ENCODE results near the gene TLE3.
"Not testable (repeated sequence)": the region's sequence is repeated elsewhere in the genome, so short reads cannot be mapped to it uniquely, and the experiment has no call there.

TLE3 gene

DNA sequence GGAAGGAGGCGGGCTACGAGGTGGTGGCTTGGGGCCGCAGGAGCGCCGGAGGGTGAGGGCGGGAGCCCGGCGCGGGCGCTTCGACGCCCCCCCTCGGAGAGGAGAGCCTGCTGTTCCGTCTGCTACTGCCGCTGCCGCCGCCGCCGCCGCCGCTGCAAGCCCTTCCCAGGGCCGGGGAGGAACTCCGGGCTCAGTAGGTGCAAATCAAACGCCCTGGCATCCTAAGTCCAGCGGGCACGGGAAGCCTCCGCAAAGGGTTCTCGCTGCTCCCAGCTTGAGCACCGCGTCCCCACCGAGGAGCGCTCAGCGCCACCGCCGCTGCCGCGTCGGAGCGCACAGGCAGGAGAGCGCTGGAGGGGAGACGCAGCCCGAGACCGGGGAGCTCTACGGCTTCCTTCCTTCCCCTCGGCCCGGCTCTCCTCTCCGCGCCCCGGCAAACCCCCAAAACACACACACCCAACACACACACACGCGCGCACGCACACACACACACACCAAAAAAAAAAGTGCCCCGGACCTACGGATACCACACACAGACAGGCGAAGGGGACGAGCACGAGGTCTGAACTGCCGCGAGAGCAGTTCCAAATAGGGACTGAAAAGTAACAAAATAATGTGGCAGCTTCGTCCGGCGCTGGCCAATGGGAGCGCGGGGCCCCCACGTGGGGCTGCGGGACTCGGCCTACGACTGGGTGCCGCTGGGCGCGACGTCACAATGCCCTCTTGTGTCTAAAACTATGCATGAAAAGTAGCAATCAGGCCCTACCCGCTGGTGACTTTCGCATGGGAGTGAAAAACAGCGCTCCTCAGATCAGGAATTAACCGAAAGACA, at the start of gene TLE3:
Gene TLE3 (minus strand): TSS at position 597 of the 832 bp plus-strand sequence. CDS start 1,119 bp downstream, outside the sequence.
- ATAC-seq (peak; percentile 60), DNase-seq (peak; percentile 98)

DNA sequence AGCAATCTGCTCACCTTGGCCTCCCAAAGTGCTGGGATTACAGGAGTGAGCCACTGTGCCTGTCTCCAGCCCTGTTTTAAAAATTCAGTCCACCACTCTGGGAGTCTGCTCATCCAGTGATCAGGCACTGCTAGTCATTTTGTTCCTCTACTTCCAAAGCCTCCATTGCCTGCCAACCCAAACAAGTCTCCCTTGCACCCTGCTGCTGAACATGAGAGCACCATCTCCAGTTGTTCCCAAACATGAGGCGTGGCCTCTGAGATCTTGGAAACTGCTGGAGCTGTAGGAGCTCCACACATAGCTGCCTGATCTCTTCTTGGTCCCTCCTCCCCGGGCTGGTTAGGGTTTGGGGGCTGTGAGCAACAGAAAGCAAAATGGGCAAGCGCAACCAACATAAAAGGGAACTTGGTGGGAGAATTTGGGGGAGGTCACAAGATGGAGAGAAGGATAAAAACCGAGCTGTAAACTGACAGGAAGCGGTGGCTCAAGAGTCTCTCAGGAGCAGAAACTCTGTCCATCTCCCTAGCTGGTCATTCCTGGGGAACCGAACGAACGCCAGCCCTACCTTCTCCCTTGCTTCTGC, 49.6 kb upstream of the TLE3 start:
- DNase-seq (no peak), ATAC-seq (no peak)

GRCh38 chr15:70146771-70147170, 49.1 kb upstream of the TLE3 start:
- no peak for DNase-seq

DNA sequence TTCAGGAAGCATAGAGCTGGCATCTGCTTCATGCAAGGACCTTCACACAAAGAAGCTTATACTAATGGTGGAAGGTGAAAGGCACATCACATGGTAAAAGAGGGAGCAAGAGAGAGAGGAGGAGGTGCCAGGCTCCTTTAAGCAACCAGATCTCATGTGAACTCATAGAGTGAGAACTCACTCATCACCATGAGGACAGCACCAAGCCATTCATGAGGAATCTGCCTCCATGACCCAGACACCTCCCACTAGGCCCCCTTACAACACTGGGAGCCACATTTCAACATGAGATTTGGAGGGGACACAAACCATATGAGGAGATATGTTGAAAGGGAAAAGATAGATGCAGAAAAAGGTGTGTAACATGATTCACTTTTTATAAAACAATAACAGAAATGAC, 48.4 kb upstream of the TLE3 start:
- DNase-seq (no peak), ATAC-seq (no peak)

More at GRCh38 chr15:70146771-70147170, 49.1 kb upstream of the TLE3 start:
- no peak for ATAC-seq

DNA sequence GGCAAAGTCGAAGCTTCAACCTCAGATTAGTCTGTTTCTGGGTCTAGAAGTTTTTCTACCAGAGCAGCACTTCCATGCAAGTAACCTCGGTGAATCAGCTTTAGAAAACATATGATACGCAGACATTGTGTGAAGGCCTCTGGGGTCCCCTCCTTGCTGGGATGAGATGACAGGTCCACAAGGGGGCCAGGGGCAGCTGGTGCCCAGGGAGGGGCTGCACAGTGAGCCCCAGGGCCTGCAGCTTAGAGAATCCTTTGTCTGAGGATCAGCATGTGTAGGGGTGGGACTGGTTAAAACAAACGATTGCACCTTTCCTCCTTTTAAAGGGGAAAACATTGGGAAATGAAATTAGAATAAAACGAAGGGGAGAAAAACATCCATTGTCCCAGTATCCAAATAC, 47.5 kb upstream of the TLE3 start:
- ATAC-seq (no peak), DNase-seq (no peak)

DNA sequence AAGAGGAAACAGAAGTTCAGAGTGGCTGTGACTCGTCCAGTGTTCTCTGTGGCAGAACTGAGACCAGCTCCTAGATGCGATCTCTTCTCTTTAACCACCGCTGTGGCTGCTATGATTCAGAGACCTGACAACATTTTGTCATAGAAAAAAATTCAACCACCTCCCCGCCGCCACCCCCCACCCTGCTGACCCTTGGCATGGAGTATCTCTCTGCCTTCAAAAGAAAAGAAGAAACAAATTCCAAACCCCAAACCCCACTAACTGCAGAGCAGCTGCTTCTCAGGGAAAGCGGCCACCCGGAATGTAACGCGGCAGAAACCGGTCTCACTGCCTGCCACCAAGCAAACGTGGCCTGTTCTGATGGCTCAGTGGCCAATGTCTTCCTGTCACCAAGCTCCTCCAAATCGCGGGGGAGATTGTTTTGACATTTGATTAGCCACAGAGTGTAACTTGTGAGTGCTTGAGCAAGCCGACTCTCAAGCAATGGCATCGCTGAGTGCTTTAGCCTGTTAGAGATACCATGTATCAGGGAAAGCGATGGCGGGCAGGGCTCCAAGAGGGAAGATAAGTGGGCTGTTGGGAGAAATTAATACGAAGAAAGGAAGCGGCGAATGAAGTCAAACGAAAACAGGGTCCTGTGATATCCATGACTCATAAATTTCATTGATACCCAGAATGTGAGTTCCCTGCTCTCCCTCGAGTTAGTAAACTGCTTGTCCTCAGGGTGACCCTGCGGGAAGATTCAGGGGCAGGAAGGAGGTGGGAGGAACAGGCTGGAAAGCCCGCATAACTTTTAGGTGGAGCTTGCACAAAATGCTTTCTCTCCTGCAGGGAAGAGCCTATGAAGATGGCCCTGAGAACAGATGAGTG, 44.8 kb upstream of the TLE3 start:
- ATAC-seq (peak; percentile 79), DNase-seq (peak; percentile 62)

- no peak for DNase-seq
- peak; percentile 75 for ATAC-seq
Measured at GRCh38 chr15:70142072-70142321, 44.3 kb upstream of the TLE3 start.

DNA sequence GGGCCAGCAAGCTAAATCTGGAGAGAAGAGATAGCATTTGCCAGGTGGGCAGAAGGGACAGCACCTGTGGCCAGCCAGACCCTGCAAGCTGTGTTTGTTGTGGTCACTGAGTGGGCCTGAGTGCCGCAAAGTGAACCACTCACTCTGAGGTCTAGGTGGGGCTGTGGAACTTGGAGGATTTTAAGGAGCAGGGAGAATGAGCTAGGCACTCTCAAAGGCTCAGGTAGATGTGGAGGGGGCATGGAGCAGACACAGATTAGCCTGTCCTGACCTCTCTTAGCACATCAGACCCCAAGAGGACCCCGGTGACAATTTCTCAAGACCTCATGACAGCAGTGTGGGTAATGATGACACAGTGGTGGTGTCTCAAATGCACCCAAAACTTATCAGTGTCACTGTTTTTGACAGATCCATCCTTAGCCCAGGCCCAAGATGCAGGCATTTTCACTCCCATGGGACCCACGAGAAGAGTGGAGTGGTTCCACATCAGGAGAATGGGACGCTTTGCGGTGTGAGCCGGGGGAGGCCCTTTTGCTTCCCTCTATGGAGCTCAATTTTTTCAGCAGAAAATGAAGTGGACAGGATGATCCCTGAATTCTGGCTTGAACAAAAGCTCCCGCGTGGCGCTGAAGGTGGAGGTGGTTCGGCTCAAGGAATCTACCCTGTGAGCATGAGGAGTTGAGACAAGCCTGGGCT, 43.8 kb upstream of the TLE3 start:
- peak; percentile 33 for ATAC-seq
- no peak for DNase-seq

DNA sequence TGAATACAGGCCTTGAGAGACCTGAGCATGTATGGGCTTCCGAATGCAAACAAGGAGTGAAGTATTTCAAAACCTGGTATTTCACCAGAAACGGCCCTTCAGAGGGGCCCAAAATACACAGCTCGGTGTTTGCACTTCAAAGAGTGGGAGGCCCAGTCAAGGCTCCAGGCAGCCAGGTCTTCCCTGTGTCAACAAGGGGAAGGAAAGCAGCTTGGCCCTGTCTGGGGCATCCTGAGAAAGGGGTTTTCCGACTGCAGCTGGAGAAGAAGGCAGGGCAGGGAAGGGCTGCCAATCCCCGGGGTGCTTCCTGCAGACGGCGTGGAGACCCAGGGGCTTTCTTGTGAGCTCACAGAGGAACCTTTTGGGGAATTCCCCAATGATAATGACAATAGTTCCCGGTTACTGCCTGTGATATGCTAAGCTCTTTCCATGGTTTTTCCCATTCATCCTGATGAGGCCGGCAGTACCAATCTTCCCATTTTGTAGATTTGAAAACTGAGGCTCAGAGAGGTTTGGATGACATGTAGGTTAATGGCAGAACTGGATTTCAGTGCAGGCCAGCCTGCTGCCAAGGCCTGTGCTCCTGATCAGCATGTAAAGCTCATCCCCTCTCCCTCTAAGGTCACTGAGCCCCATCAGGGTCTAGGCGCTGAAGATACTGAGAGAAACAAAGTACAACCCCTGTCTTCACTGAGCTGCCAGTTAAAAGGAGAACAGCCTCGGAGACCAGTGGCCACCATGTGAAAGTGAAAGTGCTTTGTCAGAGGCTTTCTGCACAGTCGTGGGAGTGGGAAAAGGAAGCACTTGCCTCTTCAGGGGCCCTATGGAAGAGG, 43.0 kb upstream of the TLE3 start:
- peak; percentile 32 for ATAC-seq
- peak; percentile 45 for DNase-seq

- DNase-seq (no peak), ATAC-seq (no peak)
Measured at GRCh38 chr15:70140025-70140542, 42.4 kb upstream of the TLE3 start.

DNA sequence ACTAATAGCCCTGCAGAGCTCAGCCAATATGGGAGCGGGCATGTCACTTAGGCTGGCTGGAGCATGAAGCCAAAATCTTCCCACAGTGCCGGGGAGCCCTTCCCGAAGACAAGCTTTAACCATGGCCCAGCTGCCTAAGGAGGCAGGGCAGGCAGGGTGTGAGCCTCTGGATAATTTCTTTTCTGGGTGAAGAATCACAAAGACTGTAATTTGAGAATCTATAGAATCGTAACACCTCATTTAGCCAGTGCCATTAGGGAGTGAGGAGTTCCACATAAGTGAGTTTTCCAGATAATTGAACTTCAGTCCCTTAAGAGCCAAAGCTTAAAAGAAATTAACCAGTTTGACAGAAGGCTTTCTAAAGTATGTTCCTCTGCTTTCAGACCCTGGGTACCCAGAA, 40.2 kb upstream of the TLE3 start:
- ATAC-seq (no peak), DNase-seq (no peak)

DNA sequence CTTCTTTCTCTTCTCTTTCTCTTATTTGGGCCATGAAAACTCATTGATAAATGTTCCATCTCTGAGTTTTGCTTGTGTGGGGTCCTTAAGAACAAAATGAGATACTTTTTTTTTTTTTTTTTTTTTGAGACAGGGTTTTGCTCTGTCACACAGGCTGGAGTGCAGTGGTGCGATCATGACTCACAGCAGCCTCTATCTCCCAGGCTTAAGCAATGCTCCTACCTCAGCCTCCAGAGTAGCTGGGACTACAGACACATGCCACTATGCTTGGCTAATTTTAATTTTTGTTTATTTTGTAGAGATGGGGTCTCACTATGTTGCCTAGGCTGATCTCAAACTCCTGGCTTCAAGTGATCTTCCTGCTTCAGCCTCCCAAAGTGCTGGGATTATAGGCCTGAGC, 39.3 kb upstream of the TLE3 start:
- not testable (repeated sequence) for DNase-seq, ATAC-seq

DNA sequence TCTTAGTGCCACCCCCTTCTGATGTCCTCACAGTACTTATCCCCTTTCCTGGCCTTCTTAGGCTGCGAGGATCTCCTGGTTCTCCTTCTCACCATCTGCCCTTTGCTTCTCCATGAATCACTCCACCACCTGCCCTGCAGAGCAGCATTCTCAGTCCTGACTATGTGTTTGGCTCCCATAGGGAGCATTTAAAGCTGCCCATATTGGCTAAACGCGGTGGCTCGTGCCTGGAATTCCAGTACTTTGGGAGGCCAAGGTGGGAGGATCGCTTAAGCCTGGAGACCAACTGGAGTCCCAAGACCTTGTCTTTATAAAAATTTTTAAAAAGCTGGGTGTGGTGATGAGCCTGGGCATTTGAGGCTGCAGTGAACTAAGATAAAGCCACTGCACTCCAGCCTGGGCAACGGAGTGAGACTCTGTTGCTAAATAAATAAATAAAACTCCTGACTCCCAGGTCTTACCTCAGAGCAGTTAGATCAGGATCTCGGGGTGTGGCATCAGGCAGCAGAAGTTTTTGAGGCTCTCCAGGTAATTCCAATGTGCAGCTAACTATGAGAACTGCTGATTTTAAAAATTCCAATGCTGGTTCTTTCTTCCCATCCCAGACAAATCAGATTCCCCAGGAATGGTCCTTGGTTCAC, 36.2 kb upstream of the TLE3 start:
- no peak for DNase-seq

GRCh38 chr15:70133296-70133695, 35.6 kb upstream of the TLE3 start:
- DNase-seq (no peak), ATAC-seq (no peak)

More for the DNA sequence above, 36.2 kb upstream of the TLE3 start:
- no peak for ATAC-seq

- no peak for ATAC-seq
Measured at GRCh38 chr15:70132571-70132970, 34.9 kb upstream of the TLE3 start.

DNA sequence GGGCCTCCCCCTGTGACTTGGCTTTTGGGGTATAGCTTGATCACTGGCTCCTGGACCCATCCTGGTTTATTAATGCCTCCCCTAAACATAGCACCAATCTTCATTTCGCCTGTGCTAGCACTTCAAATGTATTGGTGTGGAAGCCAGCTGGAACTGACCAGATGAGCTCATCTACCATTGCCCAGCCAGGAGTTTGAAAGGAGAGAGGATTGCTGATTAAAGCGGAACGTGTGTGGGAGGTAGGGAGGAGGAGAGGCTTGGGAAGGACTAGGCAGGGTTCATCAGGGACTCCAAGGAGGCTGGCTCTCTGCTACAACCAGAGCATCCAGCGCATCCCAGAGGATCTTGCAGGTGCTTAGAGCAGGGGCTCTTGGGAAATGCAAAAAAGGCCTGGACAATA, 34.4 kb upstream of the TLE3 start:
- DNase-seq = no peak

More at GRCh38 chr15:70132571-70132970, 34.9 kb upstream of the TLE3 start:
- DNase-seq = no peak

DNA sequence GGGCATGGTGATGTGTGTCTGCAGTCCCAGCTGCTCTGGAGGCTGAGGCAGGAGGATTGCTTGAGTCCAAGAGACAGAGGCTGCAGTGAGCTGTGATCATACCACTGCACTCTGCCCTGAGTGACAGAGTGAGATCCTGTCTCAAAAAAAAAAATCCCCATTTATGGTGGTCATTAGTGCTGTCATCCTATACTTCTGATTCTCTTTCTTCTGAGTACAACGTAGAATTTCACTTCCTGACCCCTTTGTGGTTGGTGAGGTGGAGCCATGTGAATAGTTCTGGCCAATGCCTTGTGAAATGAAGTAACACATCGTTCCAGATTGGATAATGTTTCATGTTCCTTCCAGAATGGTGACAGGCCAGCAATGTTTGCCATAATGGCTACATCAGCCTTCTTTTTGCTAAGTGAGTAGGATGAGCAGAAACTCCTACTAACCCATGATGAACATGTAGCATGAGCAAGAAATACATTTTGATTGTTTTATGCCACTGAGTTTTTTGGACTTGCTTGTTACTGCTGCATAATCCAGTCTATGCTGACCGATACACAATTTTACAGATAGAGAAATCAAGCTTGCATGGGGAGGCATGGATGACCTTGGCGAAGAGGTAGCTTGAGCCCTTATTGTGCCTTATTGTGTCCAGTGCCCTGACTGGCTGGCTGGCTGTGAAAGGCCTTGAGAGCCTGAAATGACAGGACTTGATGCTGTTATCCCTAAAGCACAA, 30.9 kb upstream of the TLE3 start:
- ATAC-seq (no peak), DNase-seq (no peak)

More for the DNA sequence above, 34.4 kb upstream of the TLE3 start:
- no peak for ATAC-seq

DNA sequence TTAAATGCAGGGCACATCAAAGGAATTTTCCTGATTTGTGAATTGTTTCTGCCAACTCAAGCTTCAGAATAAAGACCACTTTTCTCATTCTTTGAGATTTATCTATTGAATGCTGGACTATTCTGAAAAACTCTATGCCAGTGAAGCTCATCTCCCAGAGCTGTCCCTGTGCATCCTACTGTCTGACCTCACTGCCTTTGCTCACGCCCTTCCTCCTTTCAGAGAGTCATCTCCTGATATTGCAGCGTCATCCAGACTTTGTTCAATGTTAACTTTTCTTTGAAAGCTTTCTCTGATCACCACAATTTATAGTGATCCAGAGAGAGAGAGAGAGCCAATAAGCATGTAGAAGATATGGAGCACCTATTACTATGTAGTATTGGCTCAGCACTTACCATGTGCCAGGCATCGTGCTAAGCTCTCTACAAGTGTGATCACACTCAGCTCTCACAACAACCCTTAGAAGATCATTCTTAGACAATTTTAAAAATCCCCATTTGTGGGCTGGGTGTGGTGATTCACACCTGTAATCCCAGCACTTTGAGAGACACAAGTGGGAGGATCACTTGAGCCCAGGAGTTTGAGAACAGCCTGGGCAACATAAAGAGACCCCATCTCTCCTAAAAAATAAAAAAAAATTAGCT, 30.2 kb upstream of the TLE3 start:
- DNase-seq (no peak), ATAC-seq (peak; percentile 26)

DNA sequence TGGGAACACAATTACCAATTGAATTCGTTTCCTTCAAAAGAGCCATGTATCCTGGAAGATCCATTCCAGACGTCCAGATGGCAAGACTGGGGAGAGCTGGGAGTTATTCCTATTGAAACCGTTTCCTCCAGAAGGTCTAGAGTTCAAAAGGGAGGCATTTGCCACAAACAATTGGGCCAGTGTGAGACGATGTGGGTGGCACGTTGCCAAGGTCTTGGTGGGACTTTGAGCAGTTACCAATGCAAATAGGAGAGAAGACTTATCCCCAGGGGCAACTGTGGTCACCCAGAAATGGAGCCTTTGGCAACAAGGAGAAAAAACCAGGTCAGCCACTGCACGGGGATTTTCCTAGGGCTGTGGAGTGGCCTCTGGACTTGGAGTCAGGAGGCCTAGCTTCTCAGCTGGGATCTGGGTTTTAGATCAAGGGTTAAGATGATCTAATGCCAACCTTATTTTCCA, 29.6 kb upstream of the TLE3 start:
- ATAC-seq (no peak), DNase-seq (no peak)

Measured in stimulated activated naive CD8-positive, alpha-beta T cell treated with anti-CD3 and anti-CD28 coated beads, Interleukin-15, Interleukin-2, amounts not matched to agents 100 U/mL and 50 U/mL, for 24 hours (primary cell).